ENCODE results near the gene MRTO4.
"Not testable (repeated sequence)": the region's sequence is repeated elsewhere in the genome, so short reads cannot be mapped to it uniquely, and the experiment has no call there.

MRTO4 gene

DNA sequence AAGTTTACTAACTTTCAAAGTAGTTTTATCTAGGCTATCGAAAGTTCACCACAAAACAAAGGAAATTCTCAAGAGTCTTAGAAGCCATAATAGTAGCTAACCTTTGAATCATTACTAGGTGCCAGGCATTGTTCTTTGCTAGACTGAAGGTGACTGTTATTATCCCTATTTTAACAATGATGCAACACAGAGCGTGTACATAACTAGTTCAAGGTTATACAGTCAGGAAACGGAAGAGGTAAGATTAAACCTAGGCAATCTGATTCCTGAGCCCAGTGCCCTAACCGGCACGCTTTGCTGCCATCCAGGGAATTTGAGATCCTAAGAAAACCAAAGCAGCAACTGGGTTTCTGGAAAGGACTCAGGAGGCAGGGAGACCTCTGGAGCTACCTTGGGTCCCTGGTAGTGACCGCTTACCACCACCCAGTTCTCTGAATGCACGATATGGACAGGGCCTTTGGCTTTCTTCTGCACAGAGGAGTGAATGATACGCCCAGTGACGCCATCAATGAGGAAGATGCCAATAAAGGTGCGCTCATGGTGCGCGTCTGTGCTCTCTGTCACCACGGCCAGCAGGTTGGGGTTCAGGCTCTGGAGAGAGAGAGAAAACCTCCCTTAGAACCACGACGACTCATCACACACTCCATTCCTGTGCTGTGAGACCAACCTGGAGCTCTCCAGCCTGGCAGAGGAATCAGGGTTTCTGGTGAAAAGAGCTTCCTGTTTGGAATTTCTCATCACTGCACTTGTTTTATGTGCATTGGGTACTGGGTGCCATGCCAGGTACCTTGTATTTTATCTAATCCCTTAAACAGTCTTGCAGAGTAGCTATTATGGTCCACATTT lies 28.4 kb upstream of the MRTO4 start:
- DNase-seq = no peak

DNA sequence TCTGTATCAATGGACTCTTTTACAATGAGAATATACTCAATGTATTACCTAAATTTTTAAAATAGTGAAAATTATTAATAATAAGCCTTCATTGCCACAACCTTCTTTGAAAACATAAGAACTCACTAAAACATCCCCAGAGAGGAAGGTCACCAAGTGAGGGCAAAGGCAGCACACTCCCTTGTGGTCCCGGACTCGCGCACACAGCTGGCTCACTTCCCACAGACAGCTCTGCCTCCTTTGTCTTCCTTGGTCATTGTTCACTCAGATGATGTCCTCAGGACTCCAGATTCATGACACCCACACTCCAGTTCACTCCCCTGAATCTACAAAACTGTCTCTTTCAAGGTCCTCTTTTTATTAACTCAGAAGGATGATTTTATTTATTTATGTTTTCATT lies 22.4 kb upstream of the MRTO4 start:
- DNase-seq = no peak

DNA sequence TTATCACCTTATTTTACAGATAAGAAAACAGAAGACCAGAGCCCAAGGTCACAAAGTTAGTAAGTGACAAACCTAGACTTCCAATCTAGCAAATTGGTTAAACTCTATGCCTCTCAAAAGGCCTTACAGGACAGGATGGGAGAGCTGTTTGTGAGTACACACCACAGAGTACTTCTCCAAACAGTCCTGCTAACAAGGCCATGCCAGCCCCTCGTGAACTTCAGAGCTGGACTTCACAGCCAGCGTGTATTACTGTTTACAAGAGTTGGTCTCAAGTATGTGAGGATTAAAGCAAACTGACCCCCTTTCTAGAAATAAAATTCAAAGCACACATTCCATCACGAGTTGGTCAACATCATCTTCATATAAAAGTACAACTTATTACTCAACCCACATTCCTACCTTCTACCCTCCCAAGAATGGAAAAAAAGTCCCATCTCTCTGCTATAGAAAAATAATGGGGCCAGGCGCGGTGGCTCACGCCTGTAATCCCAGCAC lies 21.7 kb upstream of the MRTO4 start:
- DNase-seq = no peak

DNA sequence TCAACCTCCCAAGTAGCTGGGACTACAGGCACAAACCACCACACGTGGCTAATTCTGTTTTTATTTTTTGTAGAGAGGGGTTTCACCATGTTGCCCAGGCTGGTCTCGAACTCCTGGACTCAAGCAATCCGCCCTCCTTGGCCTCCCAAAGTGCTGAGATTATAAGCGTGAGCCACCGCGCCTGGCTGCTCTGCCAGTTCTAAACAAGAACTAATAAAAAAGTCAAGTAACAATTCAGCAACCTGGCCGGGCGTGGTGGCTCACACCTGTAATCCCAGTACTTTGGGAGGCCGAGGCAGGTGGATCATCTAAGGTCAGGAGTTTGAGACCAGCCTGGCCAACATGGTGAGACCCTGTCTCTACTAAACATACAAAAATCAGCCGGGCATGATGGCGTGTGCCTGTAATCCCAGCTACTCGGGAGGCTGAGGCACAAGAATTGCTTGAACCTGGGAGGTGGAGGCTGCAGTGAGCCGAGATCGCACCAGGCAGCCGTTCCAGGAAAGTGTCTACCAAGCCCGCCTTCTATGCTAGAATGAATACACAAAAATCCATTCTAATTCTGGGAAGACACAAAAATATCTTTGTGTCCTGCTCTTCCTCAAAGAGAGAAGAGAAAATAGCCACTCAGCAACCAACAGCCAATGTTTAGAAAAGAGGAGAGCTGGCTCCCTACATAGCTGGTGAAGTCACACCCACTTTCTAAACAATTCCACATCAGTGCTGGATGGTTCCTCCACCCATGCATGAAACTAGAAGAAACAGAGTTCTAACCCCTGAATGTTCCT lies 19.7 kb upstream of the MRTO4 start:
- not testable (repeated sequence) for DNase-seq

DNA sequence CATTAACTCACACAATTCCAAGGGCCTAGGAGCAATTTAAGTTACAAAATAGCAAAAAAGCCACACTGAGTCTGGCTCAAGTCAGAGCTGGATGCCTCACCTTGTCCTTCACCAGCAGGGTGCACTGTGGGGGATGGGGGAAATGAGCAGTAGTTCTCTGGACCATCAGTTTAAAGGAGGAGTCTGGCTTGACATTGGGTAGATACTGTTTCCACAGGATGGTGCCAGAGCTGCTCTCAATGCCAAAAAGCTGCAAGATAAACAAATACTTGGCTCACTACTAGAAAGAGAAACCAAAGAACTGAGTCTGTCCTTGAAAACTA lies 19.1 kb upstream of the MRTO4 start:
- no peak for DNase-seq

DNA sequence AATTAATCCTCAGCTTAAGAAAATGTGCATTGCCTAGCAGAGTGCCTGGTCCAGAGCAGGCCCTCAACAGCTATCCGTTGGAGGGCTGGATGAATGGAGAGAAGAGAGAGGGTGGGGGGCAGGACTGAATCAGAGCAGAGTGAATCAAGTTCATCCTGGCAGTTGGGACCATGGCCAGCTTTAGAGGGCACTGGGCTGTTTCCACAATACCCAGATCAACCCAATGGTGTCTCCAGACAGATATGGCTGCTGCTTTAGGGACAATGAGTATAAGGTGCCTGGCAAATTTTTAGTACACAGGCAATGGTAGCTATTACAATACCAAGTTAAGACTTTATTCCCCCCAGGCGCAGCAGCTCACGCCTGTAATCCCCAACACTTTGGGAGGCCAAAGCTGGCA lies 17.4 kb upstream of the MRTO4 start:
- DNase-seq = no peak

DNA sequence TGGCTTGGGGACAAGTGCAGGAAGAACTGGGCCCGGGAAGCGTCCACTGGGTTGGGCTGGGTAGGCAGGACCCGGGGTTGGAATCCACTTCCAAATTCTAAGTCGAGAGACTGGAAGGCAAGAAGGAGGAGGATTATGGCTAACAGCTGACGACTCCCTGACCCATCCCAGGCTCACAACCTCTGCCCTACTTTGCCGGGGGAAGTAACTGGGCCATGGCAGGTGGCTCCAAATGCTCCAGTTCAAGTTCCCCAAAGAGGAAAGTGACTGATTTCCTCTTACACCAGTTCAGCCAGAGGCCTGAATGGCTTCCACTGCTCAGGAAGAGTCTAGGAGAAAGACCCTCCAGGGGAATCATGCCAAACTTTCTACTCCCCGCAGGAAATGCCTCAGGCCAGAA lies 11.7 kb upstream of the MRTO4 start:
- DNase-seq = peak in 3 of 4 experiments; percentile 12 to 32 (median 18)

DNA sequence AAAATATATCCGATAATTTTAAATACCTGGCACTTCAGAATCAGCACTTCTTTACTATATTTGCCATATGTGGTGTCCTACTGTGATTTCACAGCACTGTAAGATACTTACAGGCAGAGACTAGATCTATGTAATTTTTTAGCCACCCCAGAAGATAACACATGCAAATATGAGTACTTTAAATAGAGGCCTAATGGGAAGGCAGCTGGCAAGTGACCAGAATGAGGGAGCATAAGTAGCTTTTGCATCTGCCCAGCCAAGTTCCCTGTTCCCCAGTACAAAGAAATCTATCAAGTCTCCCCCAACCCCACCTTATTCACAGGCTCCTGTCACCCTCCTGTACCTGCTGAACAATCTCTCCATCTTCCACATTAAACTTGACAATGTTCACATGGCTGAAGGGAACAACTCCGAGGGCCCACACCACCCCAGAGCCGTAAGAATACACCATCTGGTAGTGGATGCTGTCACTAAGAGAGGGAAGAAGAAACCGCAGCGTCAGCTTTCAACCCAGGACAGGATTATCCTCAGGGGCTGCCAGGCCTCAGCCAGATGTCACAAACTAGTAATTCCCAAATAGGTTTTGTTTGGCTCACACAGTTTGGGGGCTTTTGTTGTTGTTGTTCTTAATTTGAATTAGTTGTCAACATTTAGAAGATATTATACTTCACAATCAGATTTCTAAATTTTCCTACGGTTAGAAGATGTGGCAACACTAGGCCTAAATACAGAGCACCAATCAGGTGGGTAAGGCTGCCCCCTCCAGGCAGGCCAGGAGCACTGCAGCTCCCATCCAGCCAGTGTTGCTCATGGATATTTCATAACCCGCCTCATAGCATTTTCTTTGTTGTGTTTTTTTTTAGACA lies 10.7 kb upstream of the MRTO4 start:
- peak; percentile 77 to 82 (median 78) for DNase-seq

DNA sequence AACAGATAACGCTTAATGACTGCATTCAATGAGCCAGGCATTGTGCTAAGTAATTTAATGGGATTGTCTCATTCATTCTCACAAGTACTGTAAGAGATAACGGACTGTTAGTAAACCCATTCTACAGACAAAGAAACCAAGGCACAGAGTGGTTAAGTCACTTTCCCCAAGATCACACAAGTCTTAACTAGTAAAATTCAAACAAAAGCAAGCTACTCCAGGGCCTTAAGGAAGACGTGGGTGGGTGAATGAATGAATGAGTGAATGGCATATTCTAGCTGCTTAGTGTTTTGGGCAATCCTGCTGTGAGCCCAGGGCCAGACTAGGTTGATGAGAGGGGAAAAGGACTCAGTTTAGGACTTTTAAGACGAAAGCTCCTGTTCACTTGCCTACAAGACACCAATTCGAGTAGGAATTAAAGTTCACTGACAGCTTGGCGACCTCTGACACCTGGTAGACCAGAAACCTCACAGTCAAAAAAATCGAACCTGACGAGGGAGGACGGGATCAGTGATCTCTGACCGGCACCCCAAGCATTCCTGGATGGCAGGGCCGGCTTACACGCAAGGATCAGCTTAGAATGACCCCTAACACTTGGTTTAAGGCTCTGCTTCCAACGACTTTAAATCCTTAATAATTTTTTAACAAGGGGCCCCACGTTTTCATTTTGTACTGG lies 838 bp upstream of the MRTO4 start:
- peak in 3 of 4 experiments; percentile 10 to 17 (median 10) for DNase-seq

DNA sequence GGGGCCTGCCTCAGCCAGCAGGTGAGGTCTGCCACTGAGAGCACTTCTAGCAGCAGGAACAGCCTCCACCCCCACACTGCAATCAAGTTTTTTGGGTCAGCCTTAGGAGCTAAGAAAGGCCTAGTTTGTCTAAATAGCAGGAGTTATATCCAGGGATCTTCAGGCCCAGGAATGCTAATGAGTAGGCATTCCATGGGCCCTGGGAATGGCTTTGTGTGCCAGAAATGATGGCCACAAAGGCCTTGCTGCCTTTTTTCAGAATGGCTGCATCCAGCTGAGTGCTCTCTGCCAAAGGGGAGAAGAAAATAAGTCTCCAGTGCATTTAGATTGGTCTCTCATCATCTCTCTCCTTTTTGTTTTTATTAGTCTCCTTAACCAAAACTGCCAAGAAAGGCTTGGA lies 2.8 kb downstream of the MRTO4 start:
- no peak for DNase-seq

DNA sequence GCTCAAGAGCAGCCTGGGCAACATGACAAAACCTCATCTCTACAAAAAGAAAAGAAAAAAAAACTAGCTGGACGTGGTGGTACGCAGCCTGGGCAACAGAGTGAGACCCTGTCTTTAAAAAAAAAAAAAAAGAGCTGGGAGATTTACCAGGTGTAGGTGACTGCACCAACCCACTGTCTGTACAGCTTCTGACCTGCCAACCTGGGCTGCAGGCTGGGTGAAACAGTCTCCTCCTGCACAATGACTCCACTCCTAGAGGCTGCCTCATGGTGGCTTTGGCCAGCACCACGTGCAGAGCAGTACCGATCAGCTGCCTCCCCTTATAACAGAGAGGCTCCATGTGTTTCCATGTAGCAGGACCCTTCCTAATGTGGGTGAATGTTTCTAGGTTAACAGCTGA lies 3.7 kb downstream of the MRTO4 start:
- no peak for DNase-seq

DNA sequence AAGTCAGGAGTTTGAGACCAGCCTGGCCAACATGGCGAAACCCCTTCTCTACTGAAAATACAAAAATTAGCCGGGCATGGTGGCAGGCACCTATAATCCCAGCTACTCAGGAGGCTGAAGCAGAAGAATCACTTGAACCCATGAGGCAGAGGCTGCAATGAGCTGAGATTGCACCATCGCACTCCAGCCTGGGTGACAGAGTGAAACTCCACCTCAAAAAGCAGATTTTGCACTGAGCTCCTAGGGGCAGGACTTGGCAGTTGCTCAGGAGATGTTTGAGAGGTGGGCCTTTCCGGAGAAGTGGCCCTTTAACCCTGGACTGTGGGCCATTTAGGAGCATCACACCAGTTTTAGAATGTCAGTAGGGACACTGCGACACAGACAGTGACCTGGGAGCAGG lies 4.7 kb downstream of the MRTO4 start:
- not testable (repeated sequence) for DNase-seq

DNA sequence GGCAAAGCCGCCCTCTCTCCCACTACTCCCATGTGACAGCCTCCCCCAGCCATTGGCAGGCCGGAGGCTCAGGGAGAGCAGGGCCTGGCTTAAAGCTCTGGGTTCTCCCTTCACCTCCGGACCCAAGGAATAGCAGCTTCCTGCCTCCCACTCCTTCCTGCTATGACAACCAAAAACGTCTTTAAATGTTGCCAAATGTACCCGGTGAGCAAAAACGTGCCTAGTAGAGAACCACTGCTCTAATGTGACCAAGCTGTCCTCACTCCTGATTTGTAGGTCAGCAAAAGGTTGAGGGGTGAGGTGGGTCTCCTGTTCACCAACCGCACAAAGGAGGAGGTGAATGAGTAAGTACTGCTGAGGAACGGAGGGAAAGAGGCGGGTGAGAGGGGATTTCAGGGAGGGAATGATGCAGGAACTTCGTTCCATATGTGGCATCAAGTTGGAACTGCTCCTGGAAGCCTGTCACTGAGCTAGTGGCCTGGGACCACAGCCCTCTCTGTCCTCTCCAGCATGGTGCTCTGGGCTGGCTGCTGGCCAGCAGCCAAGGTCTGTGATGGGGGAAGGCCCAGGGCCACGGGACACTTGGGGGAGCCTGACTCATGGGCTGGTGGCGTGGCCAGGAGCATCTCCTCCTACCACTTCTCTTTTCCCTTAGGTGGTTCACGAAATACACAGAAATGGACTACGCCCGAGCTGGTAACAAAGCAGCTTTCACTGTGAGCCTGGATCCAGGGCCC lies 5.7 kb downstream of the MRTO4 start:
- peak; percentile 80 to 91 (median 86) for DNase-seq

DNA sequence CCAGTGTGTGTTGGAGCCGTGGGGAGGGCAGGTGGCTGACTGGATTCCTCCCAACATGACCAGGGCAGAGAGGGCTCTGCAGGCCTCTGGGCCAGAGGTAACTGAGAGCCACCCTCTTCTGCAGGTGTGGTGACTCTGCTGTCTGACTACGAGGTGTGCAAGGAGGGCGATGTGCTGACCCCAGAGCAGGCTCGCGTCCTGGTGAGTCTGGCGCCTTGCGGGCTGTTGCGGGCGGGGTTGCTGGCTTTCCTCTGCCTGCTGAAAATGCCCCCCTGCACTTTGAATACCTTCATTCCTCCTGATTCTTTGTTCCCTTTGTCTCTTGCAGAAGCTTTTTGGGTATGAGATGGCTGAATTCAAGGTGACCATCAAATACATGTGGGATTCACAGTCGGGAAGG lies 6.7 kb downstream of the MRTO4 start:
- DNase-seq = no peak

DNA sequence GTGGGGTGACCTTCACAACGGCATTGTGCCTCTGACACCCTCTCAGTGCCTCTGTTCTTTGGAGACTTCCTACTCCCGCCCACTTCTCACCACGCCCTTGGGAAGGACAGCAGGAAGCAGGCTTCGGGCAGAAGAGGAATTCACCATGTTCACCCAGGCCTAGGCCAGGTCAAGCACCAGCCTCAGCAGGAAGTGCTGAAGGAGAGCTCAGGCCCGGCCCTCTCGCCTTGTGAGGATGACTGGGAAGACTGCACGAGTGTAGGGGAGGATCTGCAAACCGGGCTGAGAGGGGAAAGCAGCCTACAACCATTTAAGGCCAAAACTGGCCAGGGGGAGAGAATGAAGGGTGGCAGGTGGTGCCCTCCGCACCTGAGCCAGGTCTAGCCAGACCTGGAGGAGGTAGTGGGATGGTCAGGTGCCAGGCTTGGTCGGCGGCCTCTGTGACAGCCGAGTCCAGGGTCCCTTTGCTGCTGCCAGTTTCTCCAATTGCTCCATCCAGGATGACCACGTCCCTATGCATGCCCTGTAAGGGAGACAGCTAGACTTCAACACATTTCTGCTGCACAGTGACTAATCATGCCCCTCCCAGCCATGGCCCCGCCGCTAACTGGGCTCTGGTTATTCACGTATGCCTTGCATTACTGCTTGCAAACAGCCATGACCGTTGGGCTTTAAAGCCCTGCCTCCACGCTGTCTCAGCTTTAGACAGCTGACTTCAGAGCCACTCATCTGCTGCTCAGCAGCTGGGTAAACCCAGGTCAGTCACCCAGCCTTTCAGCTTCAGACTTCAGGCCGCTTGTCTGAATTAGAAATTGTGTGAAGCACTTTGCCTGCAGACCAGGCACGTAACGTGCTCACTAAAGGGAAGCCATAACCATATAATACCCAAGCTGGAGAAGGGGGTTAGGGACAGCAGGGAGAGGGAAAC lies 8.9 kb downstream of the MRTO4 start:
- DNase-seq = peak; percentile 69 to 88 (median 78)

DNA sequence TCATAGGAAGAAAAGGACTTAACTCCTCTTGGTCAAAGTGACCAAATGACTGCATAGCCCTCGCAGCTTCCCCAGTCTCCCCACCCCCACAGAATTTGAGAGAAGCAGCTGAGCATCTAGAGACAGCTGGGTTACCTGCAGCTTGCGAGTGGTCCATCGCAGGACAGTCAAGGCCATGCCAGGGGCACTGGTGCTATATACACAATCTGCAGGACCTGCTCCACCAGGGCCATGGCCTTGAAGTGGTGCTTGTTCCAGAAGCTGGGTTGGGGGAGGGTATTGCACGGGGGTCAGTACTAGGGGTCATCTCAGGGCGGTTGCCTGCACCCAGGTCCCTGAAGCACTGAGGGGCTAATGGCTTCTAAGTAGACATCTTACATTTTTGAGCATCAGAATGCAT lies 10.4 kb downstream of the MRTO4 start:
- DNase-seq = no peak

DNA sequence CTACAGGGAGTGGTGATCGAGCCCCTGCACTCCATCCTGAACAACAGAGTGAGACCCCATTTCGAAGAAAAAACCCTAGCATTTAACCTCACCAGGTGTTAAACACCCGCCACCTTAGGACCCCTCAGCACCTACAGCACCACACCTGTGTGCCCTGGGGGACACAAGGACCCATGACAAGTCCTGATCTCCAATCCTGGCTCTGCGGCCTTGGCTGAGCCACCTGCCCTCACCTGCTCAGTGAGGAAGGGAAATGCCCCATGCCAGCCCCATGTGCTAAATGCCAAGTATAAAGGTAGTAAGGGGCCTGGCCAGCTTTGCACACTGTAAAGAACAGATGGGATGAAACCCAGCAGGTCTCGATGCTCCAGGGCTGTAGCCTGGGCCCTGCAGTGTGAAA lies 11.1 kb downstream of the MRTO4 start:
- no peak for DNase-seq

DNA sequence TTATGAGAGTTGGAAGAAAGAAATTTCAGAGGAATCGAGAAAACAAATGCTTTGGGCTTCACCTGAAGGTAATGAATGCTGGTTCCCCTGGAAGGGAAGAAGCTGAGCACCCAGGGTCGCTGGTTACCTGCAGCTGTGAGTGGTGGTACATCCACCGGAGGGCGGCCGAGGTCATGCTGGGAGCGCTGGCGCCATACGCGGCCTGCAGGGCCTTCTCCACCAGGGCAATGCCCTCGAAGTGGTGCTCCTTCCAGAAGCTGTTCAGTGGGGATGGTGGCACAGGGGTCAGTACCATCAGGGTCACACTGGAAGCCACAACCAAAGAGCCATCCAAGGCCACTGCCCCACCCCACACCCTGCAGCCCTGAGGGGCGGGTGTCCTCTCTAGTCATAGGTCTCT lies 16.8 kb downstream of the MRTO4 start:
- no peak for DNase-seq

DNA sequence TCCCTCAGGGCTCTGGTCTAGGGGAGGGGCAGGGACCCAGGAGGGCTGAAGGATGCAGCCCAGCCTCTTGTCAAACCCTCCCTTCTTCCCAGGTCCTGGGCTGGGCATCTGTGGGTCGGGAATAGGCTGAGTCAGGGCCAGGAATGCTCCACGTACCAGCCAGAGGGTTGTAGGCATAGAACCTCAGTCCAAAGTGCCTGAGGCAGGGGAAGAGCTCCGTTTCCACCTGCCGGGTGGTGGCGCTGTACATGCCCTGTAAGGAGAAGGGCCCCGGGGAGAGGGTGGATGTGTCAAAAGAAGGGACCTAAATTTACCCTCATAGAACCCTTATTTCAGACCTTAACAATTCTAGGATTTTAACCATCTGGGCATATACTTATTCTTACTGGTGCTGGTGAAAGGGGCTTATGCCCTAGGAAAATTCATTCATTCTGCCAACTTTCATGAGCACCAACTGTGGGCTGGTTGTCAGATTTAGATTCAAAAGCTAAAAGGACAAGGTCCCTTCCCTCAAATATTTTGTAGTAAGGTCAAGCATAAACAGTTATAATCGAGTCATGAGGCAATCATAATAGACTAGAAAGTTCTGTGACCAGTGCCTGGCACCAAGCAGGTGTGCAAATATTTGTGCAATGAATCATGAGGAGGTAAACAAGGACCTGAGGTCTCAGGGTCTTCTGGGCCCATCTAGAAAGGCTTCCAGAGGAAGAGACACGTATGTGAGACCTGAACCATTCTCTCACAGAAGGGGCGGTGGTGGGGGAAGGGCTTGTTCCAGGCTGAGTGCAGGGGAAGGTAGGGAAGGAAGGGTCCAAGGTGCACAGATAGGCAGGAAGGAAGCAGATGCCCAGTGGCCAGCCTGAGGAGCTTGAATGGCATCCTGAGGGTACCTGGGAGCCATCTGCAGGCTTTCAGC lies 18.1 kb downstream of the MRTO4 start:
- peak in 2 of 4 experiments; percentile 15 to 27 for DNase-seq
